Measurements from ENCODE around the gene EARS2.

DNA sequence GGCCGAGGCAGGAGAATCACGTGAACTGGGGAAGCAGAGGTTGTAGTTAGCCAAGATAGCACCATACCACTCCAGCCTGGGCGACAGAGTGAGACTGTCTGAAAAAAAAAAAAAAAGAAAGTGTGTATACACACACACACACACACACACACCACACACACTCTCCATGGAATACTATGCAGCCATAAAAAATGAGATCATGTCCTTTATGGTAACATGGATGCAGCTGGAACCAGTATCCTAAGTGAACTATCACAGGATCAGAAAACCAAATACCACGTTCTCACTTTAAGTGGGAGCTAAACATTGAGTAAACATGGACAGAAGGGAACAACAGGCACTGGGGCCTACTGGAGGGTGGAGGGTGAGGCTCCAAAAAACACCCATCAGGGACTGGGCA, 22.2 kb upstream of the EARS2 start:
- TF ChIP-seq, protein P1, sequence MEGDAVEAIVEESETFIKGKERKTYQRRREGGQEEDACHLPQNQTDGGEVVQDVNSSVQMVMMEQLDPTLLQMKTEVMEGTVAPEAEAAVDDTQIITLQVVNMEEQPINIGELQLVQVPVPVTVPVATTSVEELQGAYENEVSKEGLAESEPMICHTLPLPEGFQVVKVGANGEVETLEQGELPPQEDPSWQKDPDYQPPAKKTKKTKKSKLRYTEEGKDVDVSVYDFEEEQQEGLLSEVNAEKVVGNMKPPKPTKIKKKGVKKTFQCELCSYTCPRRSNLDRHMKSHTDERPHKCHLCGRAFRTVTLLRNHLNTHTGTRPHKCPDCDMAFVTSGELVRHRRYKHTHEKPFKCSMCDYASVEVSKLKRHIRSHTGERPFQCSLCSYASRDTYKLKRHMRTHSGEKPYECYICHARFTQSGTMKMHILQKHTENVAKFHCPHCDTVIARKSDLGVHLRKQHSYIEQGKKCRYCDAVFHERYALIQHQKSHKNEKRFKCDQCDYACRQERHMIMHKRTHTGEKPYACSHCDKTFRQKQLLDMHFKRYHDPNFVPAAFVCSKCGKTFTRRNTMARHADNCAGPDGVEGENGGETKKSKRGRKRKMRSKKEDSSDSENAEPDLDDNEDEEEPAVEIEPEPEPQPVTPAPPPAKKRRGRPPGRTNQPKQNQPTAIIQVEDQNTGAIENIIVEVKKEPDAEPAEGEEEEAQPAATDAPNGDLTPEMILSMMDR (IDR thresholded peaks at IDR 0.05): no peak
- no peak for TF ChIP-seq POLR2AphosphoS5 (IDR thresholded peaks at IDR 0.05)
- no peak for TF ChIP-seq POLR2A (IDR thresholded peaks at IDR 0.05)
- no peak for TF ChIP-seq EP300 (IDR thresholded peaks at IDR 0.05)
